Endothelial cell of umbilical vein (primary cell): ENCODE measurements around the gene GLRX2. TPM values are rescaled to one million over a fixed set of nuclear protein-coding genes. Genes with fewer than 3 reads are reported as not detected.
A peak's percentile ranks its signal among the peaks of the same experiment; 100 is the strongest.

ENCODE experiments used
- BruUV-seq: library from RNA; stranded (reverse); fragments of 400-500 nt; replicated peaks from 2 replicates; lab custom pipeline; 2021; lab: Mats Ljungman, UMichigan
- CTCF ChIA-PET: fragments of 300-600, 350-600 bp; sonication (Branson Sonifier 250); formaldehyde crosslinking; loops from one replicate; lab custom pipeline; 2021; ENCODE audit warnings: antibody characterized with exemption, inconsistent platforms; lab: Charles Lee
- POLR2A ChIA-PET: fragments of 300-600, 350-600 bp; sonication (Branson Sonifier 250); formaldehyde crosslinking; loops from one replicate; lab custom pipeline; 2021; ENCODE audit warnings: antibody characterized with exemption, inconsistent platforms; lab: Charles Lee
- DNase-seq: peaks from one replicate; pipeline ENCODE4 v3.0.0-alpha.2; 2011; ENCODE audit warnings: low read depth, low spot score
- FAIRE-seq: peaks from 2 replicates; lab custom pipeline; 2011; peaks lifted over from hg19 to GRCh38; lab: Jason Lieb, UNC
- H2AFZ ChIP-seq: 2 replicates; pipeline ENCODE4 v1.6.0; 2012; ENCODE audit warnings: low read depth, low read length, control low read depth, inconsistent platforms
- H3K27ac ChIP-seq: 2 replicates; pipeline ENCODE4 v1.5.1; 2011; ENCODE audit warnings: low read depth, mild to moderate bottlenecking, control low read depth, low read length, moderate library complexity; ENCODE audit not compliant: insufficient read depth
- H3K27me3 ChIP-seq, 2 experiments: 2 replicates each; pipeline versions ENCODE4 v1.6.0 to v1.6.1; 2011; ENCODE audit warnings: low read length in 2 of 2, mixed read lengths in 1 of 2; ENCODE audit not compliant: control insufficient read depth in 2 of 2, insufficient read depth in 2 of 2
- H3K36me3 ChIP-seq, 2 experiments: 2 replicates in 1 of 2; 3 replicates in 1 of 2; pipeline ENCODE4 v1.5.1; 2011; ENCODE audit warnings: low read length in 2 of 2, mild to moderate bottlenecking in 1 of 2, moderate library complexity in 1 of 2; ENCODE audit not compliant: control insufficient read depth in 2 of 2, insufficient read depth in 2 of 2; ENCODE audit errors: extremely low read depth in 1 of 2
- H3K4me1 ChIP-seq: 3 replicates; pipeline ENCODE4 v1.5.1; 2011; ENCODE audit warnings: mild to moderate bottlenecking, low read length; ENCODE audit not compliant: control insufficient read depth, insufficient read depth; ENCODE audit errors: extremely low read depth
- H3K4me2 ChIP-seq: 2 replicates; pipeline ENCODE4 v1.6.1; 2011; ENCODE audit warnings: low read length, control low read depth, mixed read lengths; ENCODE audit not compliant: insufficient read depth
- H3K4me3 ChIP-seq, 3 experiments: fragments of 200-600 bp in 1 of 3; sonication (generic), shearing (Covaris generic) in 1 of 3; replicated peaks in 1 of 3; 2 replicates each; pipeline ENCODE4 v1.5.1; 2011 to 2016; ENCODE audit warnings: control low read depth in 3 of 3, low read length in 3 of 3, mild to moderate bottlenecking in 2 of 3, inconsistent platforms in 1 of 3, low read depth in 1 of 3, moderate library complexity in 1 of 3; ENCODE audit not compliant: insufficient read depth in 1 of 3
- H3K79me2 ChIP-seq: 2 replicates; pipeline ENCODE4 v1.6.0; 2012; ENCODE audit warnings: low read length, inconsistent platforms; ENCODE audit not compliant: control insufficient read depth, insufficient read depth
- H3K9ac ChIP-seq: replicated peaks from 2 replicates; pipeline ENCODE3; 2011; ENCODE audit warnings: low read length, control low read depth; ENCODE audit not compliant: insufficient read depth; ENCODE audit errors: extremely low read depth
- H3K9me1 ChIP-seq: replicated peaks from 3 replicates; pipeline ENCODE4 v1.6.0; 2011; ENCODE audit warnings: mild to moderate bottlenecking, low read length; ENCODE audit not compliant: control insufficient read depth, insufficient read depth; ENCODE audit errors: extremely low read depth
- H3K9me3 ChIP-seq: replicated peaks from 2 replicates; pipeline ENCODE4 v1.5.1; 2012; ENCODE audit warnings: low read length, inconsistent platforms; ENCODE audit not compliant: control insufficient read depth, insufficient read depth
- H4K20me1 ChIP-seq: replicated peaks from 2 replicates; pipeline ENCODE3; 2011; ENCODE audit warnings: mild to moderate bottlenecking, low read length; ENCODE audit not compliant: control insufficient read depth, insufficient read depth; ENCODE audit errors: extremely low read depth
- CTCF ChIP-seq, 2 donors: IDR thresholded peaks; 1 replicate in 1 of 2; 2 replicates in 1 of 2; pipeline ENCODE4 v1.5.1; 2011; ENCODE audit warnings: low read length in 2 of 2, mild to moderate bottlenecking in 2 of 2, moderate library complexity in 2 of 2, control low read depth in 1 of 2, inconsistent platforms in 1 of 2, low read depth in 1 of 2; ENCODE audit not compliant: insufficient read depth in 1 of 2; ENCODE audit errors: extremely low read depth in 1 of 2
- EZH2 ChIP-seq: IDR thresholded peaks from 2 replicates; pipeline ENCODE4 v1.6.1; 2012; ENCODE audit warnings: borderline replicate concordance, low read depth, mild to moderate bottlenecking, moderate library complexity, low read length, inconsistent platforms; ENCODE audit not compliant: severe bottlenecking
- FOS ChIP-seq: IDR thresholded peaks from 2 replicates; pipeline ENCODE4 v1.6.1; 2011; ENCODE audit warnings: mild to moderate bottlenecking, low read length, moderate library complexity, borderline replicate concordance; ENCODE audit not compliant: insufficient read depth
- GATA2 ChIP-seq: IDR thresholded peaks from 2 replicates; pipeline ENCODE4 v1.7.0; 2011; ENCODE audit warnings: low read depth, mild to moderate bottlenecking, moderate library complexity, mixed read lengths, low read length; ENCODE audit not compliant: insufficient read length, insufficient read depth
- JUN ChIP-seq: IDR thresholded peaks from 2 replicates; pipeline ENCODE4 v1.6.1; 2011; ENCODE audit warnings: borderline replicate concordance, low read depth; ENCODE audit not compliant: insufficient read length, insufficient read depth
- MAX ChIP-seq: IDR thresholded peaks from 2 replicates; pipeline ENCODE4 v1.6.1; 2011; ENCODE audit not compliant: insufficient read depth, insufficient read length
- MYC ChIP-seq: IDR thresholded peaks from one replicate; pipeline ENCODE4 v1.6.1; 2011; ENCODE audit warnings: mild to moderate bottlenecking, low read depth, low read length
- POLR2A ChIP-seq: IDR thresholded peaks from 2 replicates; pipeline ENCODE4 v1.6.1; 2012; ENCODE audit warnings: low read depth, mild to moderate bottlenecking, control low read depth, low read length
- POLR2AphosphoS5 ChIP-seq: IDR thresholded peaks from 2 replicates; pipeline ENCODE4 v1.6.1; 2012; ENCODE audit warnings: low read depth, mild to moderate bottlenecking, control low read depth, low read length, moderate library complexity; ENCODE audit not compliant: insufficient read depth
- dilution Hi-C: fragments of 300-500 bp; cut with MboI; formaldehyde crosslinking; loops from one replicate; pipeline ENCODE4 v1.15.0; 2019; ENCODE audit warnings: low sequenced_read_pairs; ENCODE audit not compliant: extremely low pct_ligation_motif_present
- intact Hi-C: fragments of 100-400 bp; cut with micrococcal nuclease; formaldehyde crosslinking; loops from one replicate; pipeline ENCODE4 v1.10.0; 2022
- polyA plus RNA-seq, 4 experiments: library from polyadenylated mRNA; depleted of rRNA in 3 of 4; stranded (reverse) in 3 of 4; unstranded in 1 of 4; fragments of >200 nt; gene quantifications; 2 replicates each; pipeline versions ENCODE4 v1.2.1 to v1.2.3, GENCODE V29; 2011 to 2012; ENCODE audit warnings: missing spikeins in 1 of 4
- total RNA-seq: library from RNA; stranded (reverse); gene quantifications from 2 replicates; pipeline ENCODE4 v1.2.3, GENCODE V29; 2021

The GLRX2 gene
- total and polyA plus RNA-seq, 2 donors (not counting 3 experiments of a cell fraction or from before 2014, with no cell fraction given), result 13.1 to 21.5 TPM

- POLR2A ChIA-PET, result no interaction called here
- dilution Hi-C loops (no loop called here), intact Hi-C loops (no loop called here)
- Histone ChIP-seq H3K79me2 (no peaks in the 10 kb centered on the region), H3K27me3 (no peaks in the 10 kb centered on the region), H3K9me3 (no peaks in the 10 kb centered on the region), H3K4me1 (no peaks in the 10 kb centered on the region), H3K9ac (no peak overlapping the region), H4K20me1 (no peaks in the 10 kb centered on the region), H2AFZ (no peak overlapping the region), H3K4me3 (no peak overlapping the region), H3K4me2 (no peak overlapping the region), H3K9me1 (no peaks in the 10 kb centered on the region), H3K36me3 (peaks cover 9 to 10% of the 10 kb centered on the region in 2 experiments), H3K27ac (no peak overlapping the region)
- TF ChIP-seq POLR2AphosphoS5 (no peak), FOS (no peak), MYC (no peak), MAX (no peak), JUN (no peak), CTCF (IDR thresholded peaks at IDR 0.05; ENCODE audit: extremely low read depth in 1 of 2, insufficient read depth in 1 of 2, low read depth in 1 of 2, low read length in 2 of 2) (no peak), POLR2A (no peak), EZH2 (no peak), GATA2 (no peak)
- no TSS peak for BruUV-seq
- DNase-seq (peak; percentile 58), FAIRE-seq (no peak)
- CTCF ChIA-PET, result interaction anchor here (1.1 to 1.3 kb wide), 2 partner anchors 19 to 20 kb away, joined by 3 read pairs; partner anchors contain the start of gene GLRX2
Observed at GRCh38 chr1:193085263-193085662, 20.0 kb downstream of the GLRX2 start.
